Endothelial cell (in vitro differentiated cells): ENCODE measurements around the gene TMPRSS2. TPM values are rescaled to one million over a fixed set of nuclear protein-coding genes. Genes with fewer than 3 reads are reported as not detected.

Experiments
- DNase-seq: peaks from one replicate; pipeline ENCODE4 v3.0.0; 2021; ENCODE audit warnings: low spot score
- H3K27ac Mint-ChIP-seq: one replicate; pipeline ENCODE4 v1.8.0; 2021; ENCODE audit warnings: mixed read lengths, inconsistent platforms; ENCODE audit not compliant: unreplicated experiment
- H3K27me3 Mint-ChIP-seq: one replicate; pipeline ENCODE4 v1.8.0; 2021; ENCODE audit warnings: mild to moderate bottlenecking, moderate library complexity, mixed read lengths, inconsistent platforms; ENCODE audit not compliant: unreplicated experiment
- H3K36me3 Mint-ChIP-seq: one replicate; pipeline ENCODE4 v1.8.0; 2021; ENCODE audit warnings: mild to moderate bottlenecking, low read depth, mixed read lengths, inconsistent platforms; ENCODE audit not compliant: unreplicated experiment
- H3K4me1 Mint-ChIP-seq: one replicate; pipeline ENCODE4 v1.8.0; 2021; ENCODE audit warnings: mild to moderate bottlenecking, mixed read lengths, inconsistent platforms; ENCODE audit not compliant: unreplicated experiment
- H3K4me3 Mint-ChIP-seq: one replicate; pipeline ENCODE4 v1.8.0; 2021; ENCODE audit warnings: mild to moderate bottlenecking, mixed read lengths, inconsistent platforms; ENCODE audit not compliant: unreplicated experiment
- H3K9me3 Mint-ChIP-seq: one replicate; pipeline ENCODE4 v1.8.0; 2021; ENCODE audit warnings: mixed read lengths, inconsistent platforms; ENCODE audit not compliant: unreplicated experiment
- total RNA-seq: library from RNA; stranded (reverse); fragmentation: NEBNext Ultra II Directional; extraction: Animal tissue kit (Norgen Biotek cat#: 25700); gene quantifications from one replicate; pipeline ENCODE4 v1.2.1, GENCODE V29; 2021; ENCODE audit not compliant: unreplicated experiment
- TF ChIP-seq, protein P1 (sequence below): fragments of 200-600 bp; sonication (generic); IDR thresholded peaks from one replicate; pipeline ENCODE4 v1.5.0; 2021; ENCODE audit warnings: antibody characterized with exemption; ENCODE audit not compliant: unreplicated experiment

The TMPRSS2 gene
- total RNA-seq, 1 donor from 2014 or later: 46.3 TPM

DNA sequence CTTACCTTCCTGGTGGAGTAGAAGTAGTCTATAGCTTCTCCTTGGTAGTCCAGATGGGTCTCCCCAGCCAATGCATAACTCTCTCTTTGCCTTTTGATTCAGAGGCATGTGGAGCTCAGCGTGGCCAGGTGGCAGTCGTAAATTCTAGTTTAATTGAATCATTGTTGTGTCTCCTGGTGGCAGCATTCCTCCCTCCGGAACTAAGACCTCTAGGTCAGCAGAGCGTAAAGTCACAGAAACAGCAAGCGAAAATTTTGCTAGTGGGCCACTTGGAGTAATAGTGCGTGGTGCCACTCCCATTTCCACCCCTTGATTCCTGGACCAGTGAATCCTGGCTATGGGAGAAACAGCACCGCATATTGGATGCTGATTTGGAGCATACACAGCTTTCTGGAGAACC lies 3.9 kb upstream of the TMPRSS2 start:
- DNase-seq: no peak
- Mint-ChIP-seq H3K4me3 (no peak overlapping the region), H3K27me3 (peaks cover 5% of the 10 kb centered on the region), H3K4me1 (peaks cover 10% of the 10 kb centered on the region), H3K9me3 (no peaks in the 10 kb centered on the region), H3K36me3 (no peaks in the 10 kb centered on the region), H3K27ac (no peak overlapping the region)
- TF ChIP-seq, protein P1, sequence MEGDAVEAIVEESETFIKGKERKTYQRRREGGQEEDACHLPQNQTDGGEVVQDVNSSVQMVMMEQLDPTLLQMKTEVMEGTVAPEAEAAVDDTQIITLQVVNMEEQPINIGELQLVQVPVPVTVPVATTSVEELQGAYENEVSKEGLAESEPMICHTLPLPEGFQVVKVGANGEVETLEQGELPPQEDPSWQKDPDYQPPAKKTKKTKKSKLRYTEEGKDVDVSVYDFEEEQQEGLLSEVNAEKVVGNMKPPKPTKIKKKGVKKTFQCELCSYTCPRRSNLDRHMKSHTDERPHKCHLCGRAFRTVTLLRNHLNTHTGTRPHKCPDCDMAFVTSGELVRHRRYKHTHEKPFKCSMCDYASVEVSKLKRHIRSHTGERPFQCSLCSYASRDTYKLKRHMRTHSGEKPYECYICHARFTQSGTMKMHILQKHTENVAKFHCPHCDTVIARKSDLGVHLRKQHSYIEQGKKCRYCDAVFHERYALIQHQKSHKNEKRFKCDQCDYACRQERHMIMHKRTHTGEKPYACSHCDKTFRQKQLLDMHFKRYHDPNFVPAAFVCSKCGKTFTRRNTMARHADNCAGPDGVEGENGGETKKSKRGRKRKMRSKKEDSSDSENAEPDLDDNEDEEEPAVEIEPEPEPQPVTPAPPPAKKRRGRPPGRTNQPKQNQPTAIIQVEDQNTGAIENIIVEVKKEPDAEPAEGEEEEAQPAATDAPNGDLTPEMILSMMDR: no peak

DNA sequence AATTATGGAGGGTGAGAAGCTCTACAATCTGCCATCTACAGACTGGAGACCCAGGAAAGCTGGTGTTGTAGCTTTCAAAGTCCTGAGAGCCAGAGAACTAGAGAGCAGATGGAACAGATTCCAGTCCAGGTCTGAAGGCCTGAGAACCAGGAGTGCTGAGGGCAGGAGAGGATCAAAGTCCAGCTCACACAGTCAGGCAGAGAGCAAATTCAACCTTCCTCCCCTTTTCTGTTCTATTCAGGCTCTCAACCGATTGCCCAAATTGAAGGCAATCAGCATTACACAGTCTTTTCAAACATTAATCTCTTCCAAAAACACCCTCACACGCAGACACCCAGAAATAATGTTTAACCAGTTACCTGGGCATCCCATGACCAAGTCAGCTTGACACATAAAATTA lies 2.5 kb upstream of the TMPRSS2 start:
- TF ChIP-seq, protein P1: no peak

DNA sequence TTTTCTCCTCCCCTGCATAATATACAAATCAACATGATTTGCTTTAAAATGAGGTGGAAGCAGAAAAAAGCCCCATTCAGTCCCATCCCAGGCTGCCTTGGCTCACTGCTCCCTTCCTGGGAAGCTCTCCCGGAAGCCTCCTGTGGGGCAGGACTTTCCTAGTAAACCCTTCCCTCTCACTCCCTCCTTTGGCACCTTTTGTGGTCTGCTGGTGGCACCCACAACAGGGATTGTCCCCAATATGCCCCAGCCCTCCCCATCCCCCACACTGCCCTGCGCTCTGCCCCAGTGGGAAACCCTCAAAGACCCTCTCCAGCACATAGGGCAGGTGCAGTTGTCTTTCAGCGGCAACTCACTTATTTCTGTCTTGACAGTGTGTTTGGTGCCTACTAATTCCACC lies 1.8 kb upstream of the TMPRSS2 start:
- Mint-ChIP-seq H3K27me3 (peaks cover 7% of the 10 kb centered on the region), H3K36me3 (no peaks in the 10 kb centered on the region), H3K4me3 (peak overlapping the region; percentile 65), H3K9me3 (no peaks in the 10 kb centered on the region), H3K4me1 (peaks cover 21% of the 10 kb centered on the region), H3K27ac (no peak overlapping the region)
- no peak for DNase-seq
- TF ChIP-seq, protein P1: no peak

More for the DNA sequence above, 2.5 kb upstream of the TMPRSS2 start:
- H3K9me3 Mint-ChIP-seq: no peaks in the 10 kb centered on the region
- H3K36me3 Mint-ChIP-seq: no peaks in the 10 kb centered on the region
- peaks cover 14% of the 10 kb centered on the region for H3K4me1 Mint-ChIP-seq
- no peak for DNase-seq
- H3K27me3 Mint-ChIP-seq: peaks cover 5% of the 10 kb centered on the region
- no peak overlapping the region for H3K27ac Mint-ChIP-seq
- H3K4me3 Mint-ChIP-seq: no peak overlapping the region

GRCh38 chr21:41509145-41509496 lies 1.2 kb upstream of the TMPRSS2 start:
- H3K9me3 Mint-ChIP-seq: no peaks in the 10 kb centered on the region
- peak overlapping the region; percentile 87 for H3K27ac Mint-ChIP-seq
- H3K36me3 Mint-ChIP-seq: no peaks in the 10 kb centered on the region
- peaks cover 26% of the 10 kb centered on the region for H3K4me1 Mint-ChIP-seq
- H3K4me3 Mint-ChIP-seq: peak overlapping the region; percentile 52
- no peak for DNase-seq
- TF ChIP-seq, protein P1: no peak
- peaks cover 7% of the 10 kb centered on the region for H3K27me3 Mint-ChIP-seq

GRCh38 chr21:41508415-41509144 lies 622 bp upstream of the TMPRSS2 start:
- no peaks in the 10 kb centered on the region for H3K9me3 Mint-ChIP-seq
- H3K4me1 Mint-ChIP-seq: peaks cover 30% of the 10 kb centered on the region
- DNase-seq: peak; percentile 47
- H3K4me3 Mint-ChIP-seq: peak overlapping the region; percentile 52
- peak overlapping the region; percentile 87 for H3K27ac Mint-ChIP-seq
- H3K27me3 Mint-ChIP-seq: peaks cover 7% of the 10 kb centered on the region
- TF ChIP-seq, protein P1: no peak
- no peaks in the 10 kb centered on the region for H3K36me3 Mint-ChIP-seq
